Type B pancreatic cell (in vitro differentiated cells): ENCODE data around the gene CLEC4M. TPM values are rescaled to one million over a fixed set of nuclear protein-coding genes. Genes with fewer than 3 reads are reported as not detected.
A peak's percentile ranks its signal among the peaks of the same experiment; 100 is the strongest.

Experiments used
- DNase-seq: peaks from one replicate; pipeline ENCODE4 v3.0.0; 2021; ENCODE audit warnings: mixed read lengths; ENCODE audit not compliant: unreplicated experiment; ENCODE audit errors: extremely low spot score
- H3K27ac Mint-ChIP-seq: 2 replicates; pipeline ENCODE4 v1.8.0; 2021; ENCODE audit warnings: mild to moderate bottlenecking, mixed read lengths
- H3K27me3 Mint-ChIP-seq: 2 replicates; pipeline ENCODE4 v1.8.0; 2021; ENCODE audit warnings: mixed read lengths
- H3K36me3 Mint-ChIP-seq: 2 replicates; pipeline ENCODE4 v1.8.0; 2021; ENCODE audit warnings: mixed read lengths
- H3K4me1 Mint-ChIP-seq: one replicate; pipeline ENCODE4 v1.8.0; 2021; ENCODE audit warnings: mixed read lengths; ENCODE audit not compliant: unreplicated experiment
- H3K4me3 Mint-ChIP-seq: 2 replicates; pipeline ENCODE4 v1.8.0; 2021; ENCODE audit warnings: mild to moderate bottlenecking, mixed read lengths
- H3K9me3 Mint-ChIP-seq: 2 replicates; pipeline ENCODE4 v1.8.0; 2021; ENCODE audit warnings: mixed read lengths
- CTCF ChIP-seq: fragments of 200-600 bp; sonication (generic); conservative IDR thresholded peaks from 2 replicates; pipeline ENCODE4 v1.5.0; 2021; ENCODE audit warnings: antibody characterized with exemption, mild to moderate bottlenecking
- total RNA-seq: library from RNA; stranded (reverse); gene quantifications from 2 replicates; pipeline ENCODE4 v1.2.1, GENCODE V29; 2021; ENCODE audit warnings: low replicate concordance

The CLEC4M gene
- total RNA-seq, 1 donor from 2014 or later = 0.48 TPM

- no peak overlapping the region for H3K27ac Mint-ChIP-seq
- no peak for DNase-seq
- H3K36me3 Mint-ChIP-seq = no peaks in the 10 kb centered on the region
- peaks cover 6% of the 10 kb centered on the region for H3K4me1 Mint-ChIP-seq
- H3K4me3 Mint-ChIP-seq = no peak overlapping the region
- H3K9me3 Mint-ChIP-seq = no peaks in the 10 kb centered on the region
- H3K27me3 Mint-ChIP-seq = peaks cover 28% of the 10 kb centered on the region
- no peak for TF ChIP-seq CTCF
Observed at GRCh38 chr19:7775761-7776160, 12.7 kb downstream of the CLEC4M start.

- no peak for DNase-seq
- no peak for TF ChIP-seq CTCF
- Mint-ChIP-seq H3K4me3 (no peak overlapping the region), H3K27ac (no peak overlapping the region), H3K27me3 (peaks cover 39% of the 10 kb centered on the region), H3K36me3 (no peaks in the 10 kb centered on the region), H3K4me1 (no peaks in the 10 kb centered on the region), H3K9me3 (no peaks in the 10 kb centered on the region)
Observed at GRCh38 chr19:7778081-7778480, 15.0 kb downstream of the CLEC4M start.

DNA sequence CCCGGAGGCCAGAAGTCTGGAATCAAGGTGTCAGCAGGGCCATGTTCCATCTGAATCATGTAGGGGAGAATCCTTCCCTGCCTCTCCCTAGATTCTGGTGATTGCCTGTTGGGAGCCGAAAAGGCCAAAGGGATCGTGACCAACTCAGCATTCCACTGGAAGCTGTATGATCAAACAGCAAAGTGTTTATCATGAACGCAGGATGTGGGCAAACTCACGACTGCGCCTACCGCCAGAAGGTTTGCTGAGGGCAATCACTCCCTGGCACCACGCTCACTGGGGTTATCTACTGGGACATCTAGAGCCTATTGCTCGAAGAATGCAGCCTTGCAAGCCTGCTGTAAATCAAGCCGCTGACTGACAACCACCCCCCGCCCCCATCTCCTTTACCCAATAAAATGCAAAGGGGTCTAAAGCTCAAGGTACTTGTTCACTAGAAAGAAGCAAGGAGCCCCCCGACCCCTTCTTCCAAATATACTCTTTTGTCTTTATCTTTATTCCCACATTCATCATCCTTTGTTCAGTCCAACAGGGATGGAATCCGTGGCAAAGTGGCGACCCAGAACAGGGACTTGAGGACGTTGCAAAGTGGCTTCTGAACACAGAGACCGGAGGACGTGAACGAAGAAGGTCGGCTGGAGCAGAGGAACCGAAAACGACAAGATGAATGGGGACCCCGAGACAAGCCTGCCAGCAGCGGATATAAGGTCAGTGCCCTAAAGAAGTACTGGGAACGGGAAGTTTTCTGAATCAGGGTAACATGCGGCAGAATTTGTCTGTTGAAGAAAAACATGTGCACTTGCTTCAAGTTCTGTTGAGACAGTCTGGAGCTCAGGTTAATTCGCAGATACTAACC lies 16.8 kb downstream of the CLEC4M start:
- Mint-ChIP-seq H3K9me3 (peaks cover 7% of the 10 kb centered on the region), H3K4me3 (no peak overlapping the region), H3K27me3 (peaks cover 56% of the 10 kb centered on the region), H3K36me3 (no peaks in the 10 kb centered on the region), H3K4me1 (no peaks in the 10 kb centered on the region), H3K27ac (no peak overlapping the region)
- DNase-seq = no peak
- TF ChIP-seq CTCF = no peak

DNA sequence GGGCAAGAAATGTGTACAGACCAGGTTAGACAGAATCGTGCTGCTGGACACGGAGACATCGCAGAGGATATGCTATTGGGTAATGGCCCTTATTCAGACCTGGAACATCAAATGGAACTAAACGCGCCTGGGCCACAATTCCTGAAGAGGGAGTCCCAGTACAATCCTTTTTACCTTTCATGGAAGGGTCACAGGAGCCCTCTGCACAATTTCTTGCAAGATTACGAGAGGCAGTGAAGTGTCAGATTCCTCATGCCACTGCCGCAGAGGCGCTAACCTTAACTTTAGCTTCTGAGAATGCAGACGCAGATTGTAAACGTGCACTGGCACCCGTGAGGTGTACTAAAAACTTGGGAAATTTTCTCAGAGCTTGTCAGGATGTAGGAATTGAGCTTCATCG lies 18.1 kb downstream of the CLEC4M start:
- Mint-ChIP-seq H3K4me1 (no peaks in the 10 kb centered on the region), H3K36me3 (no peaks in the 10 kb centered on the region), H3K27me3 (peaks cover 66% of the 10 kb centered on the region), H3K9me3 (peaks cover 7% of the 10 kb centered on the region), H3K4me3 (no peak overlapping the region), H3K27ac (no peak overlapping the region)
- no peak for TF ChIP-seq CTCF
- no peak for DNase-seq

DNA sequence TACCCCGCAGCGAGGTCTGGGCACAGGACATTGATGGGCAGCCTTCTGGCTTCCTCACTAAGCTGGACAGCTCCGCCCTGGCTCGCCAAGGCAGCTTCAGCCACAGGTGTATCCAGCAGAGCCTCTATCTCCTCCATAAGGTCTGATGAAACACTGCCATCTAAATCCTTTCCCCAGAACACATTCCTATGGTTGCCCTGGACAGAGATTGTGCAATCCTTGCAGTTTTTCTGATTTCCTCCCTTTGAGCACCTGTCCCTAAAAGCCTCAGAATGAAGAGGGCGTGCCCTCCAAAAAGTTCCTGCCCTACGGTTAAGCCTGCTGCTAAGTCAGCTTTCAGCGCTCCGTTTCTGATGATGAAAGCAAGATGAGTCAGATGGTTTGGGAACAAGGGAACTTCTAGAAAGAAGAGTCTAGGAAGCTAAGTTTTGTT lies 21.0 kb downstream of the CLEC4M start:
- H3K27ac Mint-ChIP-seq = peak overlapping the region; percentile 61
- no peaks in the 10 kb centered on the region for H3K4me1 Mint-ChIP-seq
- H3K9me3 Mint-ChIP-seq = peaks cover 7% of the 10 kb centered on the region
- no peak for DNase-seq
- peak overlapping the region; percentile 6 for H3K4me3 Mint-ChIP-seq
- TF ChIP-seq CTCF = no peak
- H3K27me3 Mint-ChIP-seq = peaks cover 74% of the 10 kb centered on the region
- no peaks in the 10 kb centered on the region for H3K36me3 Mint-ChIP-seq
